Panc1 (cell line): Measurements from ENCODE around the gene HOXA2. TPM values are rescaled to one million over a fixed set of nuclear protein-coding genes. Genes with fewer than 3 reads are reported as not detected.

Source experiments
- ATAC-seq: fragments of 200-7000 bp; cut with Tn5 transposase; 2 replicates; pipeline ENCODE4 v1.9.1; 2020; ENCODE audit warnings: mild to moderate bottlenecking, moderate library complexity
- BruUV-seq: library from RNA; stranded (reverse); fragments of 400-500 nt; replicated peaks from 2 replicates; lab custom pipeline; 2021; lab: Mats Ljungman, UMichigan
- CTCF ChIA-PET: fragments of 300-600 bp; sonication (Branson Sonifier 250); formaldehyde crosslinking; loops from one replicate; lab custom pipeline; 2022; ENCODE audit warnings: antibody characterized with exemption; lab: Charles Lee
- POLR2A ChIA-PET: fragments of 300-600 bp; sonication (Branson Sonifier 250); formaldehyde crosslinking; loops from one replicate; lab custom pipeline; 2022; ENCODE audit warnings: antibody characterized with exemption; lab: Charles Lee
- DNase-seq: peaks from one replicate; pipeline ENCODE4 v3.0.0-alpha.2; 2010; ENCODE audit warnings: low read depth, low spot score
- H3K27ac ChIP-seq: 2 replicates; pipeline ENCODE4 v1.5.1; 2011; ENCODE audit warnings: mild to moderate bottlenecking, low read length, inconsistent platforms
- H3K27me3 ChIP-seq: fragments of 200-500 bp; sonication (Bioruptor generic); 2 replicates; pipeline ENCODE4 v1.6.0; 2014; ENCODE audit warnings: low read length, inconsistent platforms; ENCODE audit not compliant: control insufficient read depth, insufficient read depth
- H3K36me3 ChIP-seq: fragments of 200-500 bp; sonication (Bioruptor generic); 2 replicates; pipeline ENCODE4 v1.5.1; 2014; ENCODE audit warnings: inconsistent platforms, mild to moderate bottlenecking, low read length, moderate library complexity; ENCODE audit not compliant: control insufficient read depth, insufficient read depth
- H3K4me1 ChIP-seq: 2 replicates; pipeline ENCODE4 v1.5.1; 2011; ENCODE audit warnings: inconsistent platforms, mild to moderate bottlenecking, low read length, moderate library complexity; ENCODE audit not compliant: control insufficient read depth, insufficient read depth
- H3K4me3 ChIP-seq, 2 experiments: 2 replicates each; pipeline ENCODE4 v1.5.1; 2011 to 2012; ENCODE audit warnings: low read depth in 2 of 2, low read length in 2 of 2, mild to moderate bottlenecking in 2 of 2, inconsistent platforms in 1 of 2, moderate library complexity in 1 of 2
- H3K9me3 ChIP-seq: fragments of 200-500 bp; sonication (Bioruptor generic); 2 replicates; pipeline ENCODE4 v1.5.1; 2014; ENCODE audit warnings: low read depth, mild to moderate bottlenecking, inconsistent platforms, low read length, moderate library complexity; ENCODE audit not compliant: control insufficient read depth, insufficient read depth
- POLR2AphosphoS5 ChIP-seq: IDR thresholded peaks from 2 replicates; pipeline ENCODE4 v1.6.1; 2012; ENCODE audit warnings: mild to moderate bottlenecking, low read depth, low read length, moderate library complexity
- SIN3A ChIP-seq: IDR thresholded peaks from 2 replicates; pipeline ENCODE4 v1.6.1; 2012; ENCODE audit warnings: low read depth, mild to moderate bottlenecking, low read length, moderate library complexity, borderline replicate concordance; ENCODE audit not compliant: insufficient read depth
- TCF7L2 ChIP-seq: IDR thresholded peaks from 2 replicates; pipeline ENCODE4 v1.6.1; 2011; ENCODE audit warnings: mild to moderate bottlenecking, low read depth, low read length, inconsistent platforms
- in situ Hi-C: cut with HindIII; loops from 2 replicates; pipeline ENCODE4 v1.10.0; 2016; ENCODE audit warnings: low sequenced_read_pairs, low pct_unique_long_range_greater_than_20kb
- intact Hi-C: fragments of 100-400 bp; cut with micrococcal nuclease; formaldehyde crosslinking; loops from one replicate; pipeline ENCODE4 v1.10.0; 2022; ENCODE audit not compliant: unreplicated experiment
- total RNA-seq: library from RNA; stranded (reverse); gene quantifications from one replicate; pipeline ENCODE4 v1.2.1, GENCODE V29; 2021; ENCODE audit not compliant: unreplicated experiment
- TF ChIP-seq, protein P1 (sequence below), 2 experiments: IDR thresholded peaks; 2 replicates each; pipeline ENCODE4 v1.6.1; 2011 to 2012; ENCODE audit warnings: low read depth in 2 of 2, control low read depth in 1 of 2, low read length in 1 of 2, mild to moderate bottlenecking in 1 of 2, moderate library complexity in 1 of 2; ENCODE audit not compliant: insufficient read depth in 1 of 2
- TF ChIP-seq, protein P2 (sequence below): fragments of 450-650 bp; IDR thresholded peaks from 2 replicates; pipeline ENCODE4 v1.5.1; 2017; ENCODE audit warnings: mild to moderate bottlenecking

Gene HOXA2
- total RNA-seq, 1 experiment from 2014 or later, result 2.9 TPM

DNA sequence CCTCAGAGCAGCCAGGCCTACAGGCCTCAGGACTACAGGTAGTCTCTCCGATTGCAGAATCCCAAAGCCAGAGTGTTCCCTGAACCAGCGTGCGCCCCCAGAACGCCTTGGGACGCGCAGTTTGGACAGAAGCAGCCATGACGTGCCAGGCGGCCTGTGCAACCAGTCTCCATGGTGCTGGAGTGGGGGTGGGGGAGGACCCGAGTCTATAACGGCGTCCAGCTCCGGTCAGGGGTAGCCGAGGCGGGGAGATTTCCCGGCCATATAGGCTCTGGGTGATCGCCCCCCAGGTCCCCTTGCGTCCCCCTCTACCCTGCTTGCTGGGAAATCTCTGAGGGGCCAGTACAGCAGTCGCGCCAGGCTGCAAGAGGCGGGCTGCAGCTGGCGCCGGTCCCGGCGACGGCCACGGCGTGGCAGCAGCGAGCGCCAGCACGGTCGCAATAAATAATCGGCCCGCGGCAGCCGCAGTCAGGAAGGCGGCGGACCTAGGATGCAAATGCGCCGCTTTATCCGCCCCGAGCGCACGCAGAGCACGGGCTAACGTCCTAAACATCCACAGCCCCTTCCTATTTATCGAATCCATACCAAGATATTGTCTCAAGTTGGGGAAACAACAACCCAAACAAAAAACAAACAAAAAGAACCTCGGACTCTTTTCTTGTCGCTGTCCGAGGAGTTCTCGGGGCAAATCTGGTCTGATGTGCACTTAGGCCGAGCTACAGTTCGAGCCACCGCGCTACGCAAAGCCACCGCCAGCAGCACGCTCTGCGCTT, 48.3 kb upstream of the HOXA2 start:
- peak; percentile 92 for ATAC-seq
- ChIA-PET CTCF (interaction anchor here (0.7 to 3.4 kb wide), 5 partner anchors 10 to 626 kb away, joined by 3 to 24 read pairs (median 4); no protein-coding TSS in a partner anchor), POLR2A (no interaction called here)
- Histone ChIP-seq H3K4me1 (peaks cover 20% of the 10 kb centered on the region), H3K9me3 (no peaks in the 10 kb centered on the region), H3K27ac (peak overlapping the region; percentile 89), H3K27me3 (no peaks in the 10 kb centered on the region), H3K36me3 (no peaks in the 10 kb centered on the region; the same call in 1 of the 2 replicates), H3K4me3 (peak overlapping the region; percentile 57 to 83)
- in situ Hi-C loops (no loop called here), intact Hi-C loops (no loop called here)
- TF ChIP-seq SIN3A, result no peak
- peak; percentile 63; the same call in 1 of the 2 replicates for TF ChIP-seq POLR2AphosphoS5
- TF ChIP-seq, protein P1, sequence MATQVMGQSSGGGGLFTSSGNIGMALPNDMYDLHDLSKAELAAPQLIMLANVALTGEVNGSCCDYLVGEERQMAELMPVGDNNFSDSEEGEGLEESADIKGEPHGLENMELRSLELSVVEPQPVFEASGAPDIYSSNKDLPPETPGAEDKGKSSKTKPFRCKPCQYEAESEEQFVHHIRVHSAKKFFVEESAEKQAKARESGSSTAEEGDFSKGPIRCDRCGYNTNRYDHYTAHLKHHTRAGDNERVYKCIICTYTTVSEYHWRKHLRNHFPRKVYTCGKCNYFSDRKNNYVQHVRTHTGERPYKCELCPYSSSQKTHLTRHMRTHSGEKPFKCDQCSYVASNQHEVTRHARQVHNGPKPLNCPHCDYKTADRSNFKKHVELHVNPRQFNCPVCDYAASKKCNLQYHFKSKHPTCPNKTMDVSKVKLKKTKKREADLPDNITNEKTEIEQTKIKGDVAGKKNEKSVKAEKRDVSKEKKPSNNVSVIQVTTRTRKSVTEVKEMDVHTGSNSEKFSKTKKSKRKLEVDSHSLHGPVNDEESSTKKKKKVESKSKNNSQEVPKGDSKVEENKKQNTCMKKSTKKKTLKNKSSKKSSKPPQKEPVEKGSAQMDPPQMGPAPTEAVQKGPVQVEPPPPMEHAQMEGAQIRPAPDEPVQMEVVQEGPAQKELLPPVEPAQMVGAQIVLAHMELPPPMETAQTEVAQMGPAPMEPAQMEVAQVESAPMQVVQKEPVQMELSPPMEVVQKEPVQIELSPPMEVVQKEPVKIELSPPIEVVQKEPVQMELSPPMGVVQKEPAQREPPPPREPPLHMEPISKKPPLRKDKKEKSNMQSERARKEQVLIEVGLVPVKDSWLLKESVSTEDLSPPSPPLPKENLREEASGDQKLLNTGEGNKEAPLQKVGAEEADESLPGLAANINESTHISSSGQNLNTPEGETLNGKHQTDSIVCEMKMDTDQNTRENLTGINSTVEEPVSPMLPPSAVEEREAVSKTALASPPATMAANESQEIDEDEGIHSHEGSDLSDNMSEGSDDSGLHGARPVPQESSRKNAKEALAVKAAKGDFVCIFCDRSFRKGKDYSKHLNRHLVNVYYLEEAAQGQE (IDR thresholded peaks at IDR 0.05; ENCODE audit: insufficient read depth in 1 of 2, low read depth in 2 of 2, low read length in 1 of 2), result peak; percentile 78 to 82
- TF ChIP-seq TCF7L2, result peak; percentile 42; the same call in 1 of the 2 replicates
- TF ChIP-seq, protein P2, sequence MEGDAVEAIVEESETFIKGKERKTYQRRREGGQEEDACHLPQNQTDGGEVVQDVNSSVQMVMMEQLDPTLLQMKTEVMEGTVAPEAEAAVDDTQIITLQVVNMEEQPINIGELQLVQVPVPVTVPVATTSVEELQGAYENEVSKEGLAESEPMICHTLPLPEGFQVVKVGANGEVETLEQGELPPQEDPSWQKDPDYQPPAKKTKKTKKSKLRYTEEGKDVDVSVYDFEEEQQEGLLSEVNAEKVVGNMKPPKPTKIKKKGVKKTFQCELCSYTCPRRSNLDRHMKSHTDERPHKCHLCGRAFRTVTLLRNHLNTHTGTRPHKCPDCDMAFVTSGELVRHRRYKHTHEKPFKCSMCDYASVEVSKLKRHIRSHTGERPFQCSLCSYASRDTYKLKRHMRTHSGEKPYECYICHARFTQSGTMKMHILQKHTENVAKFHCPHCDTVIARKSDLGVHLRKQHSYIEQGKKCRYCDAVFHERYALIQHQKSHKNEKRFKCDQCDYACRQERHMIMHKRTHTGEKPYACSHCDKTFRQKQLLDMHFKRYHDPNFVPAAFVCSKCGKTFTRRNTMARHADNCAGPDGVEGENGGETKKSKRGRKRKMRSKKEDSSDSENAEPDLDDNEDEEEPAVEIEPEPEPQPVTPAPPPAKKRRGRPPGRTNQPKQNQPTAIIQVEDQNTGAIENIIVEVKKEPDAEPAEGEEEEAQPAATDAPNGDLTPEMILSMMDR, result peak; percentile 99
- DNase-seq, result peak; percentile 50
- no TSS peak for BruUV-seq

DNA sequence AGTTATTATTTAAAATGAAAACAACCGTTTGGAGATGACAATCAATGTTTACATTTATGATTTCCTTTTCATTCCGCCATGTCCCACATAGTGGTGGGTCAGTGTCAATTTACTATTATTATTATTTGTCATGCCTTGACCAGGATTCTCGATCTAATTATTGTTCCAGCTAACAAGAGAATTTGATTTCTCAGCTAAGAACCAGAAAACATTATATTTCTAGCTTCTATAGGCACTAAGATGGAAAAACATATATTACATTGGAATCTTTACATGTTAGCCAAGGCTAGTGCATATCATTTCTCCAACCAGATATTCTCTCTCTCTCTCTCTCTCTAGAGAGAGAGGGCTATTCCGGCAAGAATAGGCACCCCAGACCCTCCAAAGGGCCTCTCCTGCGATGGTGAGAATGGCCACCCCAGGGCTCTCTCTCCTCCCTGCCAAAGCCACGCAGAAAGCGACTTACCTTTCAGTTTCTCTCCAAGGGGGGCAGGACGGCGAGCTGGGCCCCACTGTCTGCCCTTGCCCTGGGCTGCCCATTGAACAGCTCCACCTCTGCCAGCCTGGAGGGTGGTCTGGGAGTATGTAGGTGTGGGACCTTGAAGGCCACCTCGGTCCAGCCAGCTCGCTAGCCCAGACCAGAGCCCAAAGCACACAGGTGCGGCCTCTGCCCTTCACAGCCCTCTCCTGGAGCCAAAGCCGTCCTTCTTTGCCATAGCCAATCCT, 47.5 kb upstream of the HOXA2 start:
- POLR2A ChIA-PET, result no interaction called here
- Histone ChIP-seq H3K27ac (peak overlapping the region; percentile 89), H3K9me3 (no peaks in the 10 kb centered on the region), H3K27me3 (no peaks in the 10 kb centered on the region), H3K4me3 (peak overlapping the region; percentile 57 to 83), H3K36me3 (no peaks in the 10 kb centered on the region), H3K4me1 (peaks cover 20% of the 10 kb centered on the region)
- intact Hi-C loops, result no loop called here
- no TSS peak for BruUV-seq
- ATAC-seq (peak; percentile 72), DNase-seq (no peak)
- in situ Hi-C loops, result no loop called here
- TF ChIP-seq, protein P2, result no peak
- TF ChIP-seq SIN3A, result no peak
- no peak for TF ChIP-seq TCF7L2
- TF ChIP-seq, protein P1 (IDR thresholded peaks at IDR 0.05; ENCODE audit: insufficient read depth in 1 of 2, low read depth in 2 of 2, low read length in 1 of 2), result no peak
- no peak for TF ChIP-seq POLR2AphosphoS5
- CTCF ChIA-PET, result interaction anchor here (0.8 to 3.4 kb wide), 3 partner anchors 11 to 442 kb away, joined by 4 to 24 read pairs (median 4); no protein-coding TSS in a partner anchor
